Measurements from ENCODE around the gene TIRAP.
"Not testable (repeated sequence)": the region's sequence is repeated elsewhere in the genome, so short reads cannot be mapped to it uniquely, and the experiment has no call there.

The TIRAP gene

GRCh38 chr11:126282736-126283591 is at the start of gene TIRAP:
Gene TIRAP, plus strand, starts transcription at chr11:126283093. Its CDS starts 7,802 bp downstream, at chr11:126290895.
- peak; percentile 73 for DNase-seq

GRCh38 chr11:126233391-126233790 is 49.5 kb upstream of the TIRAP start:
- DNase-seq = no peak

GRCh38 chr11:126246636-126247035 is 36.3 kb upstream of the TIRAP start:
- no peak for DNase-seq

- no peak for DNase-seq
Measured at GRCh38 chr11:126253265-126253664, 29.6 kb upstream of the TIRAP start.

GRCh38 chr11:126254819-126255218 is 28.1 kb upstream of the TIRAP start:
- DNase-seq = no peak

GRCh38 chr11:126255507-126255906 is 27.4 kb upstream of the TIRAP start:
- not testable (repeated sequence) for DNase-seq

GRCh38 chr11:126256216-126256615 is 26.7 kb upstream of the TIRAP start:
- no peak for DNase-seq

- DNase-seq = no peak
Measured at GRCh38 chr11:126257144-126257543, 25.7 kb upstream of the TIRAP start.

GRCh38 chr11:126257764-126258163 is 25.1 kb upstream of the TIRAP start:
- no peak for DNase-seq

GRCh38 chr11:126262216-126262615 is 20.7 kb upstream of the TIRAP start:
- DNase-seq = no peak

- no peak for DNase-seq
Measured at GRCh38 chr11:126263489-126263888, 19.4 kb upstream of the TIRAP start.

GRCh38 chr11:126265811-126266210 is 17.1 kb upstream of the TIRAP start:
- DNase-seq = no peak

GRCh38 chr11:126267650-126268049 is 15.2 kb upstream of the TIRAP start:
- no peak for DNase-seq

GRCh38 chr11:126268361-126268707 is 14.6 kb upstream of the TIRAP start:
- no peak for DNase-seq

GRCh38 chr11:126268708-126269579 is 13.9 kb upstream of the TIRAP start, which contains the start of the genes FOXRED1 and SRPRA:
Gene FOXRED1, plus strand, starts transcription at chr11:126269154. Its CDS starts 53 bp downstream, at chr11:126269207.
Gene SRPRA, minus strand, starts transcription at chr11:126268895. Its CDS starts 91 bp downstream, at chr11:126268804.
- DNase-seq = peak; percentile 100

GRCh38 chr11:126277322-126277721 is 5.6 kb upstream of the TIRAP start:
- DNase-seq = no peak

- no peak for DNase-seq
Measured at GRCh38 chr11:126277780-126278179, 5.1 kb upstream of the TIRAP start.

GRCh38 chr11:126279191-126279590 is 3.7 kb upstream of the TIRAP start:
- DNase-seq = no peak

- no peak for DNase-seq
Measured at GRCh38 chr11:126280595-126280994, 2.3 kb upstream of the TIRAP start.

- no peak for DNase-seq
Measured at GRCh38 chr11:126281245-126281644, 1.6 kb upstream of the TIRAP start.

- DNase-seq = no peak
Measured at GRCh38 chr11:126281666-126282175, 1.2 kb upstream of the TIRAP start.

- DNase-seq = peak; percentile 9
Measured at GRCh38 chr11:126282361-126282735, 545 bp upstream of the TIRAP start.

- DNase-seq = peak; percentile 72
Measured at GRCh38 chr11:126284829-126285228, 1.9 kb downstream of the TIRAP start.

- no peak for DNase-seq
Measured at GRCh38 chr11:126288237-126288636, 5.3 kb downstream of the TIRAP start.
